IMR-90 (cell line): ENCODE results near the gene SLC13A1. TPM values are rescaled to one million over a fixed set of nuclear protein-coding genes. Genes with fewer than 3 reads are reported as not detected.

Experiments
- ATAC-seq: fragments of 200-7000 bp; cut with Tn5 transposase; 2 replicates; pipeline ENCODE4 v1.9.1; 2020; ENCODE audit warnings: low read depth, mild to moderate bottlenecking, moderate library complexity
- BruUV-seq: library from RNA; stranded (reverse); fragments of 400-500 nt; replicated peaks from 2 replicates; lab custom pipeline; 2021; lab: Mats Ljungman, UMichigan
- CTCF ChIA-PET: fragments of 300-600 bp; formaldehyde crosslinking; extraction: SDS; loops from one replicate; lab custom pipeline; 2021; ENCODE audit warnings: antibody characterized with exemption; lab: Yijun Ruan, JAX
- POLR2A ChIA-PET: fragments of 300-600 bp; sonication (Branson Sonifier 250); formaldehyde crosslinking; loops from one replicate; lab custom pipeline; 2022; ENCODE audit warnings: antibody characterized with exemption; ENCODE audit not compliant: unreplicated experiment; lab: Charles Lee
- DNase-seq: peaks from one replicate; pipeline ENCODE4 v3.0.0; 2013
- H2AFZ ChIP-seq: replicated peaks from 2 replicates; pipeline ENCODE3; 2013; ENCODE audit warnings: low read length, mild to moderate bottlenecking; ENCODE audit not compliant: poor library complexity
- H2AK5ac ChIP-seq: 2 replicates; pipeline ENCODE4 v1.6.1; 2013; ENCODE audit warnings: low read depth, low read length, inconsistent platforms
- H2AK9ac ChIP-seq: replicated peaks from 2 replicates; pipeline ENCODE3; 2013; ENCODE audit warnings: mild to moderate bottlenecking, low read depth, low read length, moderate library complexity; ENCODE audit not compliant: poor library complexity
- H2BK120ac ChIP-seq: 2 replicates; pipeline ENCODE4 v1.6.1; 2013; ENCODE audit warnings: low read depth, low read length, inconsistent platforms
- H2BK15ac ChIP-seq: 3 replicates; pipeline ENCODE4 v1.6.1; 2013; ENCODE audit warnings: low read depth, low read length, inconsistent platforms
- H2BK20ac ChIP-seq: 2 replicates; pipeline ENCODE4 v1.6.1; 2013; ENCODE audit warnings: low read depth, mild to moderate bottlenecking, inconsistent platforms, low read length, moderate library complexity
- H2BK5ac ChIP-seq: 2 replicates; pipeline ENCODE4 v1.6.1; 2013; ENCODE audit warnings: mild to moderate bottlenecking, low read depth, low read length, inconsistent platforms; ENCODE audit not compliant: poor library complexity, severe bottlenecking
- H3K14ac ChIP-seq: replicated peaks from 2 replicates; pipeline ENCODE4 v1.6.1; 2013; ENCODE audit warnings: low read depth, low read length, inconsistent platforms
- H3K18ac ChIP-seq: 2 replicates; pipeline ENCODE4 v1.6.1; 2013; ENCODE audit warnings: low read depth, low read length, control low read depth
- H3K23ac ChIP-seq: 2 replicates; pipeline ENCODE4 v1.6.1; 2013; ENCODE audit warnings: low read depth, low read length, inconsistent platforms
- H3K27ac ChIP-seq: 2 replicates; pipeline ENCODE4 v1.5.1; 2013; ENCODE audit warnings: mild to moderate bottlenecking, control low read depth, low read length; ENCODE audit not compliant: insufficient read depth
- H3K27me3 ChIP-seq: 2 replicates; pipeline ENCODE4 v1.6.1; 2013; ENCODE audit warnings: low read length; ENCODE audit not compliant: control insufficient read depth, insufficient read depth
- H3K36me3 ChIP-seq: 2 replicates; pipeline ENCODE4 v1.6.1; 2013; ENCODE audit warnings: low read length, mixed read lengths; ENCODE audit not compliant: control insufficient read depth, insufficient read depth
- H3K4ac ChIP-seq: 2 replicates; pipeline ENCODE4 v1.6.1; 2013; ENCODE audit warnings: low read depth, low read length, inconsistent platforms
- H3K4me1 ChIP-seq: 2 replicates; pipeline ENCODE4 v1.6.1; 2013; ENCODE audit warnings: low read length, mixed read lengths; ENCODE audit not compliant: control insufficient read depth, insufficient read depth
- H3K4me2 ChIP-seq: 2 replicates; pipeline ENCODE4 v1.6.1; 2013; ENCODE audit warnings: low read depth, mild to moderate bottlenecking, control low read depth, low read length, moderate library complexity
- H3K4me3 ChIP-seq: 2 replicates; pipeline ENCODE4 v1.5.1; 2013; ENCODE audit warnings: low read depth, mild to moderate bottlenecking, control low read depth, low read length, moderate library complexity; ENCODE audit not compliant: insufficient read depth
- H3K56ac ChIP-seq: 2 replicates; pipeline ENCODE4 v1.6.1; 2013; ENCODE audit warnings: low read length, inconsistent platforms; ENCODE audit not compliant: insufficient read depth; ENCODE audit errors: extremely low read depth
- H3K79me1 ChIP-seq, 2 experiments: 2 replicates each; pipeline ENCODE4 v1.6.1; 2013; ENCODE audit warnings: low read length in 2 of 2, inconsistent platforms in 1 of 2, low read depth in 1 of 2
- H3K9ac ChIP-seq: 2 replicates; pipeline ENCODE4 v1.6.1; 2013; ENCODE audit warnings: low read depth, low read length, control low read depth
- H3K9me1 ChIP-seq: 2 replicates; pipeline ENCODE4 v1.6.1; 2013; ENCODE audit warnings: low read length, inconsistent platforms; ENCODE audit not compliant: insufficient read depth
- H3K9me3 ChIP-seq: 2 replicates; pipeline ENCODE4 v1.6.1; 2013; ENCODE audit warnings: low read length; ENCODE audit not compliant: control insufficient read depth, insufficient read depth
- H4K20me1 ChIP-seq: 2 replicates; pipeline ENCODE4 v1.6.1; 2013; ENCODE audit warnings: low read length, inconsistent platforms; ENCODE audit not compliant: insufficient read depth
- H4K5ac ChIP-seq: 2 replicates; pipeline ENCODE4 v1.6.1; 2013; ENCODE audit warnings: mild to moderate bottlenecking, low read depth, low read length, control low read depth
- H4K8ac ChIP-seq, 2 experiments: 2 replicates each; pipeline ENCODE4 v1.6.1; 2013; ENCODE audit warnings: low read depth in 2 of 2, low read length in 2 of 2, control low read depth in 1 of 2, inconsistent platforms in 1 of 2
- H4K91ac ChIP-seq: 2 replicates; pipeline ENCODE4 v1.6.1; 2013; ENCODE audit warnings: low read depth, low read length, inconsistent platforms; ENCODE audit not compliant: insufficient read depth
- BHLHE40 ChIP-seq: fragments of 150-350 bp; IDR thresholded peaks from 2 replicates; pipeline ENCODE4 v1.6.1; 2016; ENCODE audit warnings: mild to moderate bottlenecking, low read depth, low read length
- CEBPB ChIP-seq: IDR thresholded peaks from 2 replicates; pipeline ENCODE4 v1.6.1; 2012; ENCODE audit warnings: low read depth, low read length, improper control_type of control experiment
- CTCF ChIP-seq: conservative IDR thresholded peaks from 2 replicates; pipeline ENCODE4 v1.5.1; 2012; ENCODE audit warnings: mild to moderate bottlenecking, low read depth, low read length, improper control_type of control experiment
- FOS ChIP-seq: fragments of 150-350 bp; IDR thresholded peaks from 2 replicates; pipeline ENCODE4 v1.6.1; 2016; ENCODE audit warnings: low read depth, low read length
- MAFK ChIP-seq: IDR thresholded peaks from 2 replicates; pipeline ENCODE4 v1.6.1; 2012; ENCODE audit warnings: low read depth, low read length, improper control_type of control experiment
- MAZ ChIP-seq: IDR thresholded peaks from 2 replicates; pipeline ENCODE4 v1.6.1; 2012; ENCODE audit warnings: low read depth, mild to moderate bottlenecking, low read length, improper control_type of control experiment, moderate library complexity, borderline replicate concordance
- NFE2L2 ChIP-seq: fragments of 150-350 bp; IDR thresholded peaks from 2 replicates; pipeline ENCODE4 v1.6.1; 2016; ENCODE audit warnings: low read depth, mild to moderate bottlenecking, low read length
- RFX5 ChIP-seq: IDR thresholded peaks from 2 replicates; pipeline ENCODE4 v1.8.0; 2012; ENCODE audit warnings: low read depth, mild to moderate bottlenecking, low read length, moderate library complexity
- USF2 ChIP-seq: fragments of 150-350 bp; IDR thresholded peaks from 2 replicates; pipeline ENCODE4 v1.6.1; 2017; ENCODE audit warnings: mild to moderate bottlenecking, antibody characterized with exemption, low read length, low read depth
- WGBS, 2 experiments: methylation state at CpG; one replicate each; pipeline versions ENCODE4 v1.1.5 to v1.1.7; 2013; ENCODE audit warnings: missing lambda C conversion rate in 2 of 2; ENCODE audit not compliant: insufficient read length in 1 of 2; ENCODE audit errors: extremely low coverage in 2 of 2; 5-methylcytosine and 5-hydroxymethylcytosine counted together
- dilution Hi-C: fragments of 300-500 bp; cut with HindIII; formaldehyde crosslinking; loops from one replicate; pipeline ENCODE4 v1.14.3; 2018; ENCODE audit warnings: low sequenced_read_pairs; ENCODE audit not compliant: unreplicated experiment
- in situ Hi-C: fragments of 300-500 bp; cut with MboI; formaldehyde crosslinking; loops from 3 replicates; pipeline ENCODE4 v1.14.3; 2019; ENCODE audit warnings: low sequenced_read_pairs, inconsistent platforms, mixed read lengths
- intact Hi-C: fragments of 100-400 bp; cut with micrococcal nuclease; formaldehyde crosslinking; loops from 2 replicates; pipeline ENCODE4 v1.10.0; 2022
- polyA plus RNA-seq, 3 experiments: library from polyadenylated mRNA; depleted of rRNA; stranded (reverse); fragments of >200 nt; gene quantifications; 2 replicates each; pipeline ENCODE4 v1.2.3, GENCODE V29; 2012; ENCODE audit warnings: low replicate concordance in 1 of 3
- total RNA-seq: library from RNA; depleted of rRNA; stranded (reverse); fragments of >200 nt; gene quantifications from 2 replicates; pipeline ENCODE4 v1.2.3, GENCODE V29; 2012

Gene SLC13A1
- total and polyA plus RNA-seq, 2 of the 4 experiments (the other 2 are of a cell fraction): not detected

DNA sequence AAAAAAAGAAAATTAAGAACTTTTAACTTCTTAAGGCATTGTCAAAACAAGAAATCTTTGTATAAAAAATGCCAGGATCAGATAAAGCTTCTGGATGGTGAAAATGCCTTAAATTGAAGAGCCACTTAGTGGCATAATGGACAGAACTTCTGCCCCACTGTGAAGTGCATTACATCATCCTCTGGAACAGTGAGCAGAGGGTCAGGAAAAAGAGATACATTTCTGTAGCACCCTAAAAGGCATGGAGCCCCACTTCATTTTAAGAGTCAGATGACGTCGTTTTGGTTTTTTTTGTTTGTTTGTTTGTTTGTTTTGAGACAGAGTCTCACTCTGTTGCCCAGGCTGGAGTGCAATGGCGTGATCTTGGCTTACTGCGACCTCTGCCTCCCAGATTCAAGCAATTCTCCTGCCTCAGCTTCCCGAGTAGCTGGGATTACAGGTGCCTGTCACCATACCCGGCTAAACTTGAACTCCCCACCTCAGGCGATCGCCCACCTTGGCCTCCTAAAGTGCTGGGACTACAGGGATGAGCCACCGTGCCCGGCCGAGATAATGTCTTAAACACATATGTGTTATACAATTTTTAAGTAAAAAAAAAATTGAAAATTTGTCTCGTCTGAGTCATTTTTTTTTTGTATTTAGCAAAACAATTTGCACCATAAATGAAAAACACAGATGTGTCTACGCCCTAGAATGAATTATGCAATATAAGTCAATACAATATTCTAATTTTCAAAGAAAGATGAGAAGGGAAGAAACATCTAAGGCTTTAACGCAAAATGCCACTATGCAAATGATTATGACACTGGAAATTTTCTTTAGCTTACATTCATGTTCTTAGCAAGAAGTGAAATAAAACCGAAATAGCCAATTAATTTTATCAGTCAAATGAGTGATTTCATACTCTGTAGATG, 29.2 kb downstream of the SLC13A1 start:
- intact Hi-C loops: no loop called here
- H3K4ac ChIP-seq: no peak overlapping the region
- H3K4me1 ChIP-seq: no peaks in the 10 kb centered on the region
- no peak overlapping the region for H2BK15ac ChIP-seq
- no peak for ATAC-seq
- ChIA-PET CTCF (no interaction called here), POLR2A (no interaction called here)
- no peak for DNase-seq
- H3K56ac ChIP-seq: no peak overlapping the region
- H3K9me1 ChIP-seq: no peaks in the 10 kb centered on the region
- no peaks in the 10 kb centered on the region for H3K27me3 ChIP-seq
- H3K23ac ChIP-seq: no peak overlapping the region
- H2BK5ac ChIP-seq: no peak overlapping the region
- TF ChIP-seq RFX5: no peak
- no peak for TF ChIP-seq CEBPB
- TF ChIP-seq FOS: no peak
- no peak for TF ChIP-seq MAZ
- no peak for TF ChIP-seq CTCF
- no peak for TF ChIP-seq NFE2L2
- TF ChIP-seq BHLHE40: no peak
- no peak for TF ChIP-seq MAFK
- TF ChIP-seq USF2: no peak
- no peak overlapping the region for H3K9ac ChIP-seq
- dilution Hi-C loops: no loop called here
- no peak overlapping the region for H4K8ac ChIP-seq
- H4K91ac ChIP-seq: no peak overlapping the region
- no peak overlapping the region for H2AK5ac ChIP-seq
- no peaks in the 10 kb centered on the region for H3K36me3 ChIP-seq
- H3K4me3 ChIP-seq: no peak overlapping the region
- H3K4me2 ChIP-seq: no peak overlapping the region
- BruUV-seq: no TSS peak
- WGBS, 2 experiments: no CpG with 5 or more reads among the region's 15 CpGs
- no peak overlapping the region for H4K5ac ChIP-seq
- no peak overlapping the region for H3K27ac ChIP-seq
- no peak overlapping the region for H2AFZ ChIP-seq
- no peaks in the 10 kb centered on the region for H3K79me1 ChIP-seq
- H2BK120ac ChIP-seq: no peak overlapping the region
- no peak overlapping the region for H3K14ac ChIP-seq
- in situ Hi-C loops: no loop called here
- no peaks in the 10 kb centered on the region for H4K20me1 ChIP-seq
- H2AK9ac ChIP-seq: no peak overlapping the region
- no peak overlapping the region for H3K18ac ChIP-seq
- no peak overlapping the region for H2BK20ac ChIP-seq
- peaks cover 3% of the 10 kb centered on the region for H3K9me3 ChIP-seq
